H7 (cell line): ENCODE results near the gene POFUT2. TPM values are rescaled to one million over a fixed set of nuclear protein-coding genes. Genes with fewer than 3 reads are reported as not detected.
A peak's percentile ranks its signal among the peaks of the same experiment; 100 is the strongest.

Experiments used
- DNase-seq: peaks from one replicate; pipeline ENCODE4 v3.0.0; 2012
- H3K27me3 ChIP-seq: 2 replicates; pipeline ENCODE4 v1.6.0; 2011; ENCODE audit warnings: mild to moderate bottlenecking, low read length; ENCODE audit not compliant: control insufficient read depth, insufficient read depth
- H3K36me3 ChIP-seq: replicated peaks from 2 replicates; pipeline ENCODE4 v1.5.1; 2011; ENCODE audit warnings: low read length; ENCODE audit not compliant: control insufficient read depth, insufficient read depth
- H3K4me3 ChIP-seq: 2 replicates; pipeline ENCODE4 v1.5.1; 2011; ENCODE audit warnings: low read depth, mild to moderate bottlenecking, control low read depth, low read length, moderate library complexity; ENCODE audit not compliant: insufficient read depth
- total RNA-seq: library from RNA; depleted of rRNA; stranded (reverse); fragments of >200 nt; shearing (Covaris generic); gene quantifications from 2 replicates; pipeline ENCODE4 v1.2.3, GENCODE V29; 2014; rRNA removed

POFUT2 gene
- total RNA-seq, result 25.4 and 26.9 TPM in 2 replicates

GRCh38 chr21:45287438-45288391 is at the start of gene POFUT2:
POFUT2 (minus strand) TSS chr21:45287895; CDS start chr21:45287871, 24 bp downstream.
- peaks cover 16% of the 10 kb centered on the region for H3K36me3 ChIP-seq
- peak within 1 kb of the TSS; percentile 78 for H3K4me3 ChIP-seq
- DNase-seq, result peak; percentile 99
- no peaks in the 10 kb centered on the region; the same call in 1 of the 2 replicates for H3K27me3 ChIP-seq

GRCh38 chr21:45336870-45337269 is 49.2 kb upstream of the POFUT2 start:
- Histone ChIP-seq H3K27me3 (no peaks in the 10 kb centered on the region), H3K36me3 (no peaks in the 10 kb centered on the region), H3K4me3 (no peak overlapping the region)
- DNase-seq, result peak; percentile 86

- no peaks in the 10 kb centered on the region for H3K27me3 ChIP-seq
- DNase-seq, result no peak
Measured at GRCh38 chr21:45336535-45336810, 48.8 kb upstream of the POFUT2 start.

GRCh38 chr21:45335761-45336534 is 48.3 kb upstream of the POFUT2 start:
- Histone ChIP-seq H3K4me3 (no peak overlapping the region), H3K27me3 (no peaks in the 10 kb centered on the region), H3K36me3 (no peaks in the 10 kb centered on the region)
- DNase-seq, result peak; percentile 60

More at GRCh38 chr21:45336535-45336810, 48.8 kb upstream of the POFUT2 start:
- no peaks in the 10 kb centered on the region for H3K36me3 ChIP-seq
- H3K4me3 ChIP-seq, result no peak overlapping the region

- no peak overlapping the region for H3K4me3 ChIP-seq
- H3K27me3 ChIP-seq, result no peaks in the 10 kb centered on the region
- DNase-seq, result peak; percentile 47
- no peaks in the 10 kb centered on the region for H3K36me3 ChIP-seq
Measured at GRCh38 chr21:45335151-45335760, 47.6 kb upstream of the POFUT2 start.

GRCh38 chr21:45334591-45335081 is 46.9 kb upstream of the POFUT2 start:
- H3K27me3 ChIP-seq, result no peaks in the 10 kb centered on the region
- no peak for DNase-seq
- no peak overlapping the region for H3K4me3 ChIP-seq
- H3K36me3 ChIP-seq, result no peaks in the 10 kb centered on the region

GRCh38 chr21:45334134-45334533 is 46.4 kb upstream of the POFUT2 start:
- DNase-seq, result no peak
- no peaks in the 10 kb centered on the region for H3K27me3 ChIP-seq
- no peak overlapping the region for H3K4me3 ChIP-seq
- H3K36me3 ChIP-seq, result no peaks in the 10 kb centered on the region

- Histone ChIP-seq H3K27me3 (no peaks in the 10 kb centered on the region), H3K36me3 (no peaks in the 10 kb centered on the region), H3K4me3 (no peak overlapping the region)
- DNase-seq, result peak; percentile 68
Measured at GRCh38 chr21:45333583-45334121, 46.0 kb upstream of the POFUT2 start.

- H3K36me3 ChIP-seq, result no peaks in the 10 kb centered on the region
- peak; percentile 44 for DNase-seq
- no peaks in the 10 kb centered on the region for H3K27me3 ChIP-seq
- no peak overlapping the region for H3K4me3 ChIP-seq
Measured at GRCh38 chr21:45332981-45333582, 45.4 kb upstream of the POFUT2 start.

- DNase-seq, result no peak
- no peak overlapping the region for H3K4me3 ChIP-seq
- H3K36me3 ChIP-seq, result no peaks in the 10 kb centered on the region
- no peaks in the 10 kb centered on the region for H3K27me3 ChIP-seq
Measured at GRCh38 chr21:45332415-45332814, 44.7 kb upstream of the POFUT2 start.

GRCh38 chr21:45331531-45332147 is 43.9 kb upstream of the POFUT2 start:
- no peaks in the 10 kb centered on the region for H3K36me3 ChIP-seq
- DNase-seq, result peak; percentile 83
- H3K4me3 ChIP-seq, result no peak overlapping the region
- H3K27me3 ChIP-seq, result no peaks in the 10 kb centered on the region

GRCh38 chr21:45330851-45331261 is 43.2 kb upstream of the POFUT2 start:
- Histone ChIP-seq H3K4me3 (no peak overlapping the region), H3K27me3 (no peaks in the 10 kb centered on the region), H3K36me3 (no peaks in the 10 kb centered on the region)
- peak; percentile 62 for DNase-seq

GRCh38 chr21:45330075-45330781 is 42.5 kb upstream of the POFUT2 start:
- H3K36me3 ChIP-seq, result no peaks in the 10 kb centered on the region
- peak; percentile 75 for DNase-seq
- no peaks in the 10 kb centered on the region for H3K27me3 ChIP-seq
- no peak overlapping the region for H3K4me3 ChIP-seq
